Ishikawa (cell line): ENCODE results near the gene CNTNAP5.

Source experiments
- CEBPB ChIP-seq: IDR thresholded peaks from 2 replicates; pipeline ENCODE4 v1.6.1; 2012
- CREB1 ChIP-seq: IDR thresholded peaks from 2 replicates; pipeline ENCODE4 v1.6.1; 2012; ENCODE audit warnings: low read depth
- EGR1 ChIP-seq: IDR thresholded peaks from 2 replicates; pipeline ENCODE4 v1.6.1; 2012
- EP300 ChIP-seq: IDR thresholded peaks from 2 replicates; pipeline ENCODE4 v1.6.1; 2012; ENCODE audit warnings: borderline replicate concordance
- FOXM1 ChIP-seq: IDR thresholded peaks from 2 replicates; pipeline ENCODE4 v1.6.1; 2012; ENCODE audit warnings: low read depth, borderline replicate concordance
- NFIC ChIP-seq: IDR thresholded peaks from 2 replicates; pipeline ENCODE4 v1.6.1; 2012
- RAD21 ChIP-seq: IDR thresholded peaks from 2 replicates; pipeline ENCODE4 v1.6.1; 2012; ENCODE audit warnings: low read depth
- TAF1 ChIP-seq: IDR thresholded peaks from 2 replicates; pipeline ENCODE4 v1.6.1; 2012; ENCODE audit warnings: low read depth, mild to moderate bottlenecking
- TCF12 ChIP-seq: IDR thresholded peaks from 2 replicates; pipeline ENCODE4 v1.6.1; 2012; ENCODE audit warnings: low read depth
- TEAD4 ChIP-seq: IDR thresholded peaks from 2 replicates; pipeline ENCODE4 v1.6.1; 2012
- YY1 ChIP-seq: IDR thresholded peaks from 2 replicates; pipeline ENCODE4 v1.6.1; 2012; ENCODE audit warnings: low read depth
- ZBTB7A ChIP-seq: IDR thresholded peaks from 2 replicates; pipeline ENCODE4 v1.6.1; 2012; ENCODE audit warnings: low read depth
- TF ChIP-seq, protein P1 (sequence below): IDR thresholded peaks from 2 replicates; pipeline ENCODE4 v1.6.1; 2012
- TF ChIP-seq, protein P2 (sequence below): IDR thresholded peaks from 2 replicates; pipeline ENCODE4 v1.6.1; 2012
- TF ChIP-seq, protein P3 (sequence below): IDR thresholded peaks from 2 replicates; pipeline ENCODE4 v1.6.1; 2012; ENCODE audit warnings: low read depth, mild to moderate bottlenecking

CNTNAP5 gene

DNA sequence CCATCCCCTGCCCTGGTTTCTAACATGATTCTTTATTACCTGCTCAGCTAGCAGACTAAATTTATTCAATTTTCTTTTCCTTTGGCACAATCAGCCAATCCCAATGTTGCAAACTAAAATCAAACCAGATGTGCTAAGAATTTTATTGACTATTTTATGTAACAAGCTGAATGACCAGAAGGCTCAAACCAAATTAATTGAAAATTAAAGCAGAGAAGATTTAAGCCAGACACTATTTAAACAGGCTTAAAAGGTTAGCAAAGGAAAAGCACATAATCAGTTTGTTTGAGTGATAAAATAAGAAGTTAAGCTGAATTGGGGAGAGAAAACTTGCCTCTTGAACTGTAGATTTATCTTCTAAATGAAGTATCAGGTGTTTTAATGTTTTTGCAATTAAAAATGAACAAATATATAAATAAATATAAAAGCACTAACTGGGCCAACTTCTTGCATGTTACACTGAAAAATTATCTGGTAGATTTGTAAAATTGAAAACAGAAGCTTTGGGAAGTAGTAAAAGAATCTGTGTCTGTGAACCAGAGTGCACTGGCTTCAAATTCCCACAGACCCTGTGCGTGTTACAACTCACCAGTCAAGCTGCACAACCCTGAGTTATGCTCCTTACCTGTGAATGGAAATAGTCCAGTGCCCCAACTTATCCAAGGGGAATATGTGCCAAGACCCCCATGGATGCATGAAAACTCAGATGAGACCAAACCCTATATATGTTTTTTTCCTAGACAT is 283.4 kb downstream of the CNTNAP5 start:
- TF ChIP-seq YY1 (no peak), CREB1 (no peak), EP300 (no peak), CEBPB (no peak), ZBTB7A (no peak), EGR1 (no peak)
- TF ChIP-seq, protein P1, sequence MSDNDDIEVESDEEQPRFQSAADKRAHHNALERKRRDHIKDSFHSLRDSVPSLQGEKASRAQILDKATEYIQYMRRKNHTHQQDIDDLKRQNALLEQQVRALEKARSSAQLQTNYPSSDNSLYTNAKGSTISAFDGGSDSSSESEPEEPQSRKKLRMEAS, result no peak

DNA sequence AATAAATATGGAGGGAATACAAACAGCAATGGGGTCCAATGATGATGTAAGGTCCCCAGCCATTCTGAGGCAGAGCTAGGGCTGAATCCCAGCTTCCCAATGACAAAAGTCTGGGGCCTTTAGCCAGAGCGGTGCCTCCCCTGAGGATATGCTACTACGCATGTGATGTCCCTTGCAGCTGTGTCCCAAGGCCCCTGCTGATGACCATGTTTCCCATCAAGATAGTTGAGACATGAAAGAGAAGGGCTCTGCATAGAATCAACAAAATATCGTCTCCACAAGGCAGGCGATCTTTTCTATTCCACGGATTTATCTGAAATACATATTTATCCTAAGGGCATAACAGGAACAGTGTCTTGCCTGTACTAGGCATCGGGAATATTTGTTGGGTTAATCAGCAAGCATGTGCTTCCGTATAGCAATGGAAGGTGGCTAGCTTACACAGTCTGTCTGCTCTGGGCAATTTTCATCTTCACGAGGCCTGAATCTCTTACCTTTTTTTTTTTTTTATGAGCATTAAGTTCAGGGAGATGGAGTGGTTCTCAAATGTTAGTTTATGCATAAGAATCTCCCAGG is 284.6 kb downstream of the CNTNAP5 start:
- no peak for TF ChIP-seq EGR1
- no peak for TF ChIP-seq CEBPB
- TF ChIP-seq TCF12, result no peak
- no peak for TF ChIP-seq EP300
- no peak for TF ChIP-seq TEAD4
- TF ChIP-seq, protein P1, result no peak
- TF ChIP-seq ZBTB7A, result no peak
- TF ChIP-seq, protein P2, sequence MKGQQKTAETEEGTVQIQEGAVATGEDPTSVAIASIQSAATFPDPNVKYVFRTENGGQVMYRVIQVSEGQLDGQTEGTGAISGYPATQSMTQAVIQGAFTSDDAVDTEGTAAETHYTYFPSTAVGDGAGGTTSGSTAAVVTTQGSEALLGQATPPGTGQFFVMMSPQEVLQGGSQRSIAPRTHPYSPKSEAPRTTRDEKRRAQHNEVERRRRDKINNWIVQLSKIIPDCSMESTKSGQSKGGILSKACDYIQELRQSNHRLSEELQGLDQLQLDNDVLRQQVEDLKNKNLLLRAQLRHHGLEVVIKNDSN, result no peak
- no peak for TF ChIP-seq NFIC
- no peak for TF ChIP-seq RAD21
- TF ChIP-seq CREB1, result no peak
- TF ChIP-seq TAF1, result no peak
- TF ChIP-seq YY1, result no peak

DNA sequence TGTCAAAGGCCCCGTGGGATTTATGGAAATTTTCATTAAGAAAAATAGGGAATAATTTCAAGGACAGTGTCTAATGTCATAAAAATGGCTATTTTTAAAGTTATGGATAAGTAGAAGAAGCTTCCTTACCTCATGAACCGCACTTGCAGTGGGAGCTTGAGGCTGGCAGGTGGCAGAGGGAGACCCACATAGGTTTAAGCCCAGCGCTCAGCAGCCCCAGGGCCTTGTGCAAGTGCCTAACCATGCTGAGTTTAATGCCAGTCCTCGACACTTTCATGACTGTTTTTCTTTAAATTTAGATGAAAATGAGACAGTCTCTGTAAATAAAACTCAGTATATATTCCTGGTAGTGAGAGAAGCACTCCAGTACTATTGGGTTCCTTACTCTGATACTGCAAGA is 285.6 kb downstream of the CNTNAP5 start:
- TF ChIP-seq CEBPB (no peak), EP300 (no peak), YY1 (no peak), EGR1 (no peak)
- TF ChIP-seq, protein P2, result no peak

DNA sequence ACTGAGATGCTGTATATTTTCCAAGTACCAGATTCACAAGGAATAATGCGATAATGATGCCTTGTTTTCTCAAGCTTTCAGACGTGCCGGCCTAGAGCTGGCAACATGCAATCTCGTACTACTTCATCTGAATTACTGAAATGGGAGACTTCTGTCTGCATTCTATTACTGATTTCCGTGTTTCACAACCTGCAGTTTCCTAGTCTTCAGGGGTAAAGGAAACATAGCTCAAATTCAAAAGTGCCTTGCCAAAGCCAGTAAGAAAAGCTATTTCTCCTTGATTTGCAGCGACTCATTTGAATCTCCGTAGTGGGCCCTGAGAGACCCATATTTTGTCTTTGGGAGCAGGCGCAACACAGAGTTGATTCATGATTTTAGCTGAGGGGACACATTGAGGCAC is 289.0 kb downstream of the CNTNAP5 start:
- TF ChIP-seq ZBTB7A, result no peak
- no peak for TF ChIP-seq EGR1
- TF ChIP-seq NFIC, result no peak
- TF ChIP-seq TEAD4, result no peak
- no peak for TF ChIP-seq TCF12
- TF ChIP-seq RAD21, result no peak

DNA sequence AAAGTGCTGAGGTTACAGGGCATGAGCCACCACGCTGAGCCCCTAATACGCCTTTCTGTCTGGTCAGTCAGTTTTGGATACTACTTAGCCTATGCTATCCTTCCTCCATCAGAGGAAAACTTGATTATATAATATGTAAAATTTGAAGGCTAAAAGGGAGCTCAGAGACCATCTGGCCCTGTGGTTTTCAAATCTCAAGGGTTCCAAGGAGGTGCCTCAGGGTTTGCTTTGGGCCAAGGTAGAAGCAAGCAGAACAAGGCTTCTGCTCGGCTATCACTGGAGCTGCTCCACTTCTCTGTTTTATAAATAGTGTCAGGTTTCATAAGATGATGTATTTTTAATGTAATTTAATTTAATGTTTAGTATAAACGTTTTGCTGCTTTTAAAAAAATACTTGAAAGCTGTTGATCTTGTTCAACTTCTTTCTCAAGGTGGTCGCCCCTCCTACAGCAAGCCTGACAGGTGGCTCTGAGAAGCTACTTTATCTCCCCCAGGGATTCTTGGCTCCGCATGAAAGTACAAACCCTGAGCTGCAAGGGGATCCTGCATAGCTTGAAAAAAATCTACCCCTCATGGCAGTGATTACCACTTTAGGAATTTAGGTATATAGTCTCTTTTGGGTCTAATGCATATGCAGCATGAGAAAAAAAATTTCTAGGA is 290.3 kb downstream of the CNTNAP5 start:
- TF ChIP-seq RAD21, result no peak
- TF ChIP-seq, protein P2, result no peak

DNA sequence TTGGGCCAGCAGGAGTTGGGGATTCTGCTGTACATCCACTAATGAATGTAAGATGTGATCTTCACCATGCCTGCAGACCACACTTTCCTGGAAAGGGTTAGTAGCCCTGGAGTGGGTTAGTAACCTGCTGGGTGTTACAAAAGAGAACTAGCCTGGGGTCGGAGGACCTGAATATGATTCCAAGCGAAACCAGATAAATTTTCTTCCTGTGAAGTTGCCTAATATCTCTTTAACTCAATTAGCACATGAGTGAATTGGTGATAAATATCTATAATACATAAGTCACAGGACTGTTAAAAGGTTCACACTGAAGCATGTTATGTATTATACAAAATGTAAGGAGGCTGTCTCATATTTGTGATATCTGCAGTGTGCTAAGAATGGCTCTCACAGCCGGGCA is 291.0 kb downstream of the CNTNAP5 start:
- TF ChIP-seq EP300, result no peak
- no peak for TF ChIP-seq NFIC
- TF ChIP-seq ZBTB7A, result no peak
- TF ChIP-seq, protein P2, result no peak
- no peak for TF ChIP-seq TEAD4
- TF ChIP-seq, protein P1, result no peak
- TF ChIP-seq, protein P3, sequence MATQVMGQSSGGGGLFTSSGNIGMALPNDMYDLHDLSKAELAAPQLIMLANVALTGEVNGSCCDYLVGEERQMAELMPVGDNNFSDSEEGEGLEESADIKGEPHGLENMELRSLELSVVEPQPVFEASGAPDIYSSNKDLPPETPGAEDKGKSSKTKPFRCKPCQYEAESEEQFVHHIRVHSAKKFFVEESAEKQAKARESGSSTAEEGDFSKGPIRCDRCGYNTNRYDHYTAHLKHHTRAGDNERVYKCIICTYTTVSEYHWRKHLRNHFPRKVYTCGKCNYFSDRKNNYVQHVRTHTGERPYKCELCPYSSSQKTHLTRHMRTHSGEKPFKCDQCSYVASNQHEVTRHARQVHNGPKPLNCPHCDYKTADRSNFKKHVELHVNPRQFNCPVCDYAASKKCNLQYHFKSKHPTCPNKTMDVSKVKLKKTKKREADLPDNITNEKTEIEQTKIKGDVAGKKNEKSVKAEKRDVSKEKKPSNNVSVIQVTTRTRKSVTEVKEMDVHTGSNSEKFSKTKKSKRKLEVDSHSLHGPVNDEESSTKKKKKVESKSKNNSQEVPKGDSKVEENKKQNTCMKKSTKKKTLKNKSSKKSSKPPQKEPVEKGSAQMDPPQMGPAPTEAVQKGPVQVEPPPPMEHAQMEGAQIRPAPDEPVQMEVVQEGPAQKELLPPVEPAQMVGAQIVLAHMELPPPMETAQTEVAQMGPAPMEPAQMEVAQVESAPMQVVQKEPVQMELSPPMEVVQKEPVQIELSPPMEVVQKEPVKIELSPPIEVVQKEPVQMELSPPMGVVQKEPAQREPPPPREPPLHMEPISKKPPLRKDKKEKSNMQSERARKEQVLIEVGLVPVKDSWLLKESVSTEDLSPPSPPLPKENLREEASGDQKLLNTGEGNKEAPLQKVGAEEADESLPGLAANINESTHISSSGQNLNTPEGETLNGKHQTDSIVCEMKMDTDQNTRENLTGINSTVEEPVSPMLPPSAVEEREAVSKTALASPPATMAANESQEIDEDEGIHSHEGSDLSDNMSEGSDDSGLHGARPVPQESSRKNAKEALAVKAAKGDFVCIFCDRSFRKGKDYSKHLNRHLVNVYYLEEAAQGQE, result no peak
- no peak for TF ChIP-seq YY1
- TF ChIP-seq CEBPB, result no peak
- TF ChIP-seq TAF1, result no peak
- no peak for TF ChIP-seq FOXM1
- no peak for TF ChIP-seq RAD21
- no peak for TF ChIP-seq CREB1
- TF ChIP-seq TCF12, result no peak
- TF ChIP-seq EGR1, result no peak
